Activated T-helper 1 cell treated with Interleukin-2 at 50 U/mL for 16 hours (primary cell): ENCODE measurements around the gene ABCC1.

Experiments
- DNase-seq: peaks from one replicate; pipeline ENCODE4 v3.0.0-alpha.2; 2020; ENCODE audit warnings: low read depth

ABCC1 gene

GRCh38 chr16:16111639-16112038 lies 162.2 kb downstream of the ABCC1 start:
- DNase-seq: no peak

DNA sequence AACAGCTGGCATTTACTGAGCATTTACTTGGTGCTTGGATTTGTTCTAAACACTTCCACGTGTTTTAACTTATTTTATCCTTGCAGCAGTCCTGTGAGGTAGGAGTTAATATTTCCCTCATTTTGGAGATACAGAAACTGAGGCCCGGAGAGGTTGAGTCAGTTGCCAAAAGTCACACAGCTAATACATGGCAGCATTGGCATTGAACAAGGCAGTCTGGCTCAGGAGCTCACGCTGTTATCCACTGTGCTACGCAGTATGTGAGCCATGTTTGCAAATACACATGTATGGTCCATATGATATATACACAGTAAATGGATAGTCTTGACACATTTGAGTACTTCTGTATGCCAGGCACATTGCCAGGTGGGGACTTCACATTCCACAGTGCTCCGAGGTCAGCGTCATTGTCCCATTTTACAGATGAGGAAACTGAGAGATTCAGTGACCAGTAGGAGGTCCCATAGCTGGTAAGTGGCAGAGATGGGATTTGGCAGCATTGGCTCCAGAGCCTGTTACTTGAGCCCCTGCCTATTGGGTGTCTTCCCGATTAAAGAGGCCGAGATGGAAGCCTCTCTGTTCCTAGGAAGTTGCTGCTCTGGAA lies 163.1 kb downstream of the ABCC1 start:
- DNase-seq: no peak

DNA sequence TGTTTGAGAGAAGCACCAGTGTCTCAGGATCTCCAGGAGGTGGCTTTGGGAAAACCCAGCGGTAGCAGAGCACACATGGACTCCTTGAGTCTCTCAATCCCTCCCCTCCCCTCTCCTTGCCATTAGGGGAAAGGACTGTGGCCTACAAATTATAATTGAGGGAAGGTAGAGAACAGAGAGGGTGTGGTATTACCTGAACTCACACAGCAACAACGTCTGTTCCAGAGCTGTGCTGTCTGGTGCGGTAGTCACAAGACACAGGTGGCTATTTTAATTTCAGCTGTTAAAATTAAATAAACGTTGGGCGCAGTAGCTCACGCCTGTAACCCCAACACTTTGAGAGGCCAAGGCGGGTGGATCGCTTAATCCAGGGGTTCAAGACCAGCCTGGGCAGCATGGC lies 163.7 kb downstream of the ABCC1 start:
- DNase-seq: no peak

DNA sequence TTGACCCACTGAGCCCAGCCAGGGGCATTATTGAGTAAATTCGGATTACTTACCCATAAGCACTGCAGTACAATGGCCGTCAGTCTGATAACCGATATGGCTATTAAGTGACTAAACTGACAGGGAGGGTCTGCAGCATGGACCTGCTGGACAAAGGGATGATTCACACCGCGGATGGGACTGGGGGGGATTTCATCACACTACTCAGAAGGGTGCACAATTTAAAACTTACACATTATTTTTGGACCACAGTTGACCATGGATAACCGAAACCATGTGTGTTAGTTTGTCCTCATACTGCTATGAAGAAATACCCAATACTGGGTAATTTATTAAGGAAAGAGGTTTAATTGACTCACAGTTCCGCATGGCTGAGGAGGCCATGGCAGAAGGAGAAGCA lies 167.4 kb downstream of the ABCC1 start:
- DNase-seq: no peak

- no peak for DNase-seq
Measured at GRCh38 chr16:16118337-16118736, 168.9 kb downstream of the ABCC1 start.

DNA sequence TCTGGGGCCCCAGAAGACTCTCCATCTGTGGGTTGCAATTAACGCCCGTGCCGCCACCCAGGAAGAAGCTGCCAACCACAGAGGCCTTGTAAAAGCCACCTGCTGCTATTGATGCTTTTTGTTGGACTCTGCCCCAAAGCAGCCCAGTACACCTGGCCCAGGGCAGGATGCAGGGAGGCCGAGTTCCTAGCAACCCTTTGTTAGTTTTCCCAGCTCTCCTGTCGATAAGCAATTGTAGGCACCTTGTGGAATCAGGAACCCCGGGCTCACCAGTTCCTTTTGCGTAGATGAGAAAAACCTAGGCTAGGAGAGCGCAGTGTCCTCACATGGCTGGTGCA lies 170.6 kb downstream of the ABCC1 start:
- DNase-seq: no peak

DNA sequence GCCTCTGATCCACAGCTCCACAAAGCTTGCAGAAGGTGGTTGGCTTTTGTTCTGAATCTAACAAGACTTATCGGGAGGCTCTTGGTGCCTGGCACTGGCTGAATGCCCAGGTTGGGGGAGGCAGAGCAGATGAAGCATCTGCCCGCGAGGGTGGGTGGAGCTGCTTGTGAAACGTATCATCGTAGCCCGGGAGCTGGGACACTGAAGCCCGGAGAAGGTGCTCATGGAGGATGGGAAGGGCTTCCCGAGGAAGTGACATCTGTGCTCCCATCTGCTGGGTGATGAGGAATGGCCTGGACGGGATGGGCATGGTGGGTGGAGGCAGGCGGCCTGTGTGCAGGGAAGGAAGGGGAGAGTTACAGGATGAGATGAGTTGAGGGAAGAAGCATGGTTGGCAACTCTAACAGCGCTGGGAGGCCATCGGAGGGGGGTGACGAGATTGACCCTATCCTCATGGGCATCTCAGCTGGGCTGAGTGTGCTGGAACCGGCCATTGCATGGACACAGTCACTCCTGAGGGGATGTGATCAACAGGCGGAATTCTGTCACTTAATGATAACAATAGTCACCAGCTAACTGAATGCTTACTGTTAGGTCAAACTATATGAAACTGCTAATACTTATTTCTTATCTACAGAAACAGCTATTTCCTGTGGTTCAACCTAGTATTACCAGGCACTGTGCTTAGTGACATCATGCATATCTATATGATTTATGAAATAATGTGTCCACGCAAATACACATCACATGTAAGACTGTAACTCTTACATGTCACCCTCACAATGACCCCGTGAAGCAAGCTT lies 171.2 kb downstream of the ABCC1 start:
- no peak for DNase-seq

DNA sequence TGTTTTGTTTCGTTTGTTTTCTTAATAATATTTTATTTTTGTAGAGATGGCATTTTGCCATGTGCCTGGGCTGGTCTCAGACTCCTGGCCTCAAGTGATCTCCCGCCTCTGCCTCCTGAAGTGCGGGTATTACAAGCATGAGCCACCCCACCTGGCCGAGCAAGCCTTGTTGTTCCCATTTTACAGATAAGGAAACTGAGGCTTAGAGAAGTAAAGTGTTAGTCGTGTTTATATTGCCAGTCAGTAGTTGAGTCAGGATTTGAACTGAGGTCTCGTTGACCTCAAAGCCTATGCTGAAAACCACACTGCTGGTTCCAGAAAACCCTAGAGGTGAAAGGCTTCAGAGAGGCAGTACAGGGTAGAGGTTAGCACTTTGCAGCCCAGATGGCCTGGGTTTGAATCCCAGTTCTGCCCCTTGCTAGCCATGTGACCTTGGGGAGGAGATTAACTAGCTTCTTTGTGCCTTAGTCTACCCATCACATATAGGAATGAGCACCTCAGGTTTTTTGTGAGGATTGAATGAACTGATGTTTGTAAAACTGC lies 171.8 kb downstream of the ABCC1 start:
- no peak for DNase-seq

- no peak for DNase-seq
Measured at GRCh38 chr16:16122264-16122663, 172.8 kb downstream of the ABCC1 start.

GRCh38 chr16:16124438-16124837 lies 175.0 kb downstream of the ABCC1 start:
- DNase-seq: no peak

DNA sequence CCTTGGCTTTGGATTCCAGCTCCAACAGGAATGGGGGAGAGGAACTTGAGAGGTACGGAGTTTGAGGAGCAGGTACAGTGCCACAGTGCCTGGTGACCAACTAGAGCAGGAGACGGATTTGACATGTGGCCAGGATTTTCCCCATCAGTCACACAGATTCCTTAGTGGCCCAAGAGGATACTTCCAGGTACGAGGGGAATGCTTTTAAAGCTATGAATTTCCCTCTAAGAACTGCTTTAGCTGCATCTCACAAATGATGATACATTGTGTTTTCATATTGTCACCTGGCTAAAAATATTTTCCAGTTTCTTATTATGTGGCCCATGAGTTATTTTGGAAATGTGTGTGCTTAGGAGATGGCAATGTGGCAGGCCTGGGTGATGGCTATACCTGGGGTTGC lies 175.6 kb downstream of the ABCC1 start:
- no peak for DNase-seq

DNA sequence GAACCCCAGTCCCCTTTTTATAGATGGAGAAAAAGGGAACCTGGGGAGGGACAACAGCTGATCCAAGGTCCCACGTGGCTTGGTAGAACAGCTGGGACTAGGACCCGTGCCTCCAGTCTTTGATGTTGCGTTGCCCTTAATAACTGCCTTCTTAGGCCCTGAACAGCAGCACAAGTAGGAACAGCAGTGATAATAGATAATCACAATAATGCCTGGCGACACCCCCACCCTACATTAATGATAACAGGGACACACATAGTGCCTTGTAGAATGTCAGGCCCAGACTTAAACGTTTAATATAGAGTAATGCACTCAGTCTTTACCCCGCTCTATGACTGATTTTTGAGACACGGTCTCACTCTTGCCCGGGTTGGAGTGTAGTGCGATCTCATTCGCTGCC lies 177.5 kb downstream of the ABCC1 start:
- no peak for DNase-seq

- DNase-seq: peak; percentile 32
Measured at GRCh38 chr16:16127469-16128116, 178.2 kb downstream of the ABCC1 start.

DNA sequence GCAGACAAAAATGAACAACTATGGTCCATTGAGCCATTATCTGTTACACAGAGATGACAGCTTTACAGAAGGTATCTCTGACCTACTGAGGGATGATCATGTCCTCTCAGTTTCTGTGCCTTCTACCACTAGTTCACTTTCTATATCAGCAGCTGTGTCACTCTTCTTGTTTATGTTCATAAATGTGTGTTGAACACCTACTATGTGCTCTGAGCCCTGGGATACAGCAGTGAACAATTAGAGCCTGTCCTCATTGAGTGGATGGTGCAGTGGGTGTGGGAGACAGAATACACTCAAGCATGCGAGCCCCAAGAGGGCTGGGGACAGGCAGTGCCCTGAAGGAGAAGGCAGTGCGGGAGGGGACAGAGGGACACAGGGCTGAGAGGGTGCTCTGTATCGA lies 181.8 kb downstream of the ABCC1 start:
- no peak for DNase-seq

GRCh38 chr16:16131659-16132058 lies 182.2 kb downstream of the ABCC1 start:
- DNase-seq: no peak

DNA sequence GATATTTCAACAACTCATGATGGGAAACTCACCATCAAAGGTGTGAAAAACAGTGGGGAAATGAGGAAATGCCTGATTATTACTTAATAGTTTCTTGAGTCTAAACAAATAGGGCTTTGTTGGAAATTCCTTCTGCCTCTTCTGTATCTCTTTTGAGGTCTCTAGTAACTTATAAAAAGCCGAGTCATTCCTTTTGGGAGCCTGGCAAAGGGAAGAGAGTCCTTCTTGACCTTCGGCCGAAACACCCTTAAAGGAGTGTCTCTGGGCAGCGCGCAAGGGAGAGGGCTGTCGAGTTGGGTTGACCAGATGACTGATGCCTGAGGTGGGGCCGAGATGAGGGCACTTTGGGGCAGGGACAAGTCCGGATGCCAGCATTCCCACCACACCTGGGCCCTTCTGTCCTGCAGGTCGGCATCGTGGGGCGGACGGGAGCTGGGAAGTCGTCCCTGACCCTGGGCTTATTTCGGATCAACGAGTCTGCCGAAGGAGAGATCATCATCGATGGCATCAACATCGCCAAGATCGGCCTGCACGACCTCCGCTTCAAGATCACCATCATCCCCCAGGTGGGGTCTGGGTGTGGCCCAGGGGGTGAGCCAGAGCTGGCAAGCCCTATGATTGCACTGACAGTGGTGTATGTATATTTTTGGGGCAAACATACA lies 184.7 kb downstream of the ABCC1 start:
- DNase-seq: no peak

DNA sequence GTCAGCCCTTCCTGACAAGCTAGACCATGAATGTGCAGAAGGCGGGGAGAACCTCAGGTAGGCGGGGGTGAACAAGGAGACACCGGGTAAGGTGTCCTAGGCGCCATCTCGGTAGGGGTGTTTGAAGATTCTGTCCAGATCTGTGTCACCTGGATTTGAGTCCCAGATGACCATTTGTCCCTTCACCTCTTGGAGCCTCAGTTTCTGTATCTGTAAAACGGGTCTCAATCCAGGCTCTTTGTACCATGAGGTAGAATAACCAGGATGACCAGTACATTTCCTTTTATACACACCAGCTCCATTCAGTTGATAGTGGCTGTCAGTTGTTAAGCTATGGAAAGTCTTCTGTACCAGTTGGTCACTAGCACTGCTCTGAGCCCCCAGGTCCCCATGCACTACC lies 187.2 kb downstream of the ABCC1 start:
- no peak for DNase-seq

GRCh38 chr16:16137110-16137509 lies 187.7 kb downstream of the ABCC1 start:
- DNase-seq: no peak

- DNase-seq: no peak
Measured at GRCh38 chr16:16138034-16138635, 188.7 kb downstream of the ABCC1 start.

DNA sequence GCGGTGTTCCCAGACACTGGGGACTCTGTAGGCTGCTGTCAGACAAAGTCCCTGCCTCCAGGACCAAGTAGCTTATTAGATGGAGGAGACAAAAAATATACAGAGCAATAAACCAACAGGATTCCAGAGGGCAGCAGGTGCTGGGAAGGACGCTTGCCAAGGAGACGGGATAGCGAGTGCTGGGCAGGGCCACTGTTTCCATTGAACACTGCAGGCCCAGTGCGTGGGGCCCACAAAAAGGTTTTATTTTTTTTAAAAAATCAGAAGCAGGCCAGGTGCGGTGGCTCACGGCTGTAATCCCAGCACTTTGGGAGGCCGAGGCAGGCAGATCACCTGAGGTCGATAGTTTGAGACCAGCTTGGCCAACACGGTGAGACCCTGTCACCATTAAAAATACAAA lies 189.6 kb downstream of the ABCC1 start:
- DNase-seq: no peak

- no peak for DNase-seq
Measured at GRCh38 chr16:16139806-16140205, 190.4 kb downstream of the ABCC1 start.

- DNase-seq: no peak
Measured at GRCh38 chr16:16140537-16140936, 191.1 kb downstream of the ABCC1 start.
